ENCODE results near the gene ALG5.

DNA sequence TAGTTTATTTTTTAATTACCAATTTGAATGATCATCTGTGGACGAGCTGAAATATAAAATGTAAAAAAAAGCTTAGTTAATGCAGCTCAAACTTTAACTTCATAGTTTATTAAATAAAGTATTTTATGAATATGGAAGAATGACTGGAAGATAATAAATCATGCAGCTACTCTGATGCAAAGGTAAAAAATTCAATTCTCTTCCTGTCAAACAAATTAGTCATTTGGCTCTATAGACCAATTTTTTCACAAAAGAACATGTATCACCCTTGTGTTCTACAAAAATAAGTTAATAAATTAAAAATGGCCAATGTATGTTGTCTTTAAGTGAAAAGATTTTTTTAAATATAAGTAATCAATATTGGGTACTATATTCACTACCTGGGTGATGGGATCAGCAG lies 27.6 kb upstream of the ALG5 start:
- TF ChIP-seq, protein P1, sequence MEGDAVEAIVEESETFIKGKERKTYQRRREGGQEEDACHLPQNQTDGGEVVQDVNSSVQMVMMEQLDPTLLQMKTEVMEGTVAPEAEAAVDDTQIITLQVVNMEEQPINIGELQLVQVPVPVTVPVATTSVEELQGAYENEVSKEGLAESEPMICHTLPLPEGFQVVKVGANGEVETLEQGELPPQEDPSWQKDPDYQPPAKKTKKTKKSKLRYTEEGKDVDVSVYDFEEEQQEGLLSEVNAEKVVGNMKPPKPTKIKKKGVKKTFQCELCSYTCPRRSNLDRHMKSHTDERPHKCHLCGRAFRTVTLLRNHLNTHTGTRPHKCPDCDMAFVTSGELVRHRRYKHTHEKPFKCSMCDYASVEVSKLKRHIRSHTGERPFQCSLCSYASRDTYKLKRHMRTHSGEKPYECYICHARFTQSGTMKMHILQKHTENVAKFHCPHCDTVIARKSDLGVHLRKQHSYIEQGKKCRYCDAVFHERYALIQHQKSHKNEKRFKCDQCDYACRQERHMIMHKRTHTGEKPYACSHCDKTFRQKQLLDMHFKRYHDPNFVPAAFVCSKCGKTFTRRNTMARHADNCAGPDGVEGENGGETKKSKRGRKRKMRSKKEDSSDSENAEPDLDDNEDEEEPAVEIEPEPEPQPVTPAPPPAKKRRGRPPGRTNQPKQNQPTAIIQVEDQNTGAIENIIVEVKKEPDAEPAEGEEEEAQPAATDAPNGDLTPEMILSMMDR (IDR thresholded peaks at IDR 0.05) = no peak
- no peak for TF ChIP-seq POLR2A (IDR thresholded peaks at IDR 0.05)
